H1 (cell line): ENCODE measurements around the gene TMED4. TPM values are rescaled to one million over a fixed set of nuclear protein-coding genes. Genes with fewer than 3 reads are reported as not detected.

Experiments
- ATF3 ChIP-seq: IDR thresholded peaks from 2 replicates; pipeline ENCODE4 v1.6.1; 2011; ENCODE audit warnings: low read depth, mild to moderate bottlenecking, low read length; ENCODE audit not compliant: insufficient read depth
- BACH1 ChIP-seq: IDR thresholded peaks from 2 replicates; pipeline ENCODE4 v1.6.1; 2012; ENCODE audit warnings: low read length, improper control_type of control experiment
- BCL11A ChIP-seq, 2 experiments: IDR thresholded peaks; one replicate each; pipeline ENCODE4 v1.6.1; 2011; ENCODE audit warnings: low read depth in 2 of 2, low read length in 2 of 2, mild to moderate bottlenecking in 2 of 2
- CBX5 ChIP-seq: fragments of 300-800, 300-1000 bp; sonication (generic); IDR thresholded peaks from 2 replicates; pipeline ENCODE4 v1.7.1; 2016; ENCODE audit warnings: antibody characterized with exemption, low read length, low read depth
- CEBPB ChIP-seq: IDR thresholded peaks from 2 replicates; pipeline ENCODE4 v1.6.1; 2012; ENCODE audit warnings: low read depth, low read length
- CHD2 ChIP-seq: IDR thresholded peaks from 2 replicates; pipeline ENCODE4 v1.6.1; 2012; ENCODE audit warnings: low read length, improper control_type of control experiment
- EZH2 ChIP-seq: fragments of 200-600 bp; sonication (generic); IDR thresholded peaks from 2 replicates; pipeline ENCODE4 v1.7.1; 2012; ENCODE audit warnings: low read depth, mild to moderate bottlenecking, moderate library complexity, low read length, inconsistent platforms; ENCODE audit not compliant: severe bottlenecking
- FOSL1 ChIP-seq: IDR thresholded peaks from 2 replicates; pipeline ENCODE4 v1.6.1; 2011; ENCODE audit warnings: mild to moderate bottlenecking, low read depth, low read length, moderate library complexity; ENCODE audit not compliant: insufficient read depth
- GABPA ChIP-seq: IDR thresholded peaks from 2 replicates; pipeline ENCODE4 v1.6.1; 2011; ENCODE audit warnings: mild to moderate bottlenecking, low read length, moderate library complexity, borderline replicate concordance; ENCODE audit not compliant: insufficient read depth
- HDAC6 ChIP-seq: IDR thresholded peaks from one replicate; pipeline ENCODE4 v1.7.1; 2012; ENCODE audit warnings: low read depth, mild to moderate bottlenecking, inconsistent platforms, low read length, moderate library complexity
- JUND ChIP-seq: IDR thresholded peaks from 2 replicates; pipeline ENCODE4 v1.6.1; 2011; ENCODE audit warnings: mild to moderate bottlenecking, improper control_type of control experiment, low read length
- NANOG ChIP-seq: IDR thresholded peaks from 2 replicates; pipeline ENCODE4 v1.6.1; 2011; ENCODE audit warnings: low read length, low read depth, mild to moderate bottlenecking, inconsistent platforms; ENCODE audit not compliant: insufficient read depth, poor library complexity, severe bottlenecking
- NRF1 ChIP-seq: IDR thresholded peaks from 2 replicates; pipeline ENCODE4 v1.6.1; 2011; ENCODE audit warnings: mild to moderate bottlenecking, low read depth, low read length, improper control_type of control experiment
- PHF8 ChIP-seq: fragments of 200-600 bp; sonication (generic); conservative IDR thresholded peaks from 2 replicates; pipeline ENCODE4 v1.7.1; 2012; ENCODE audit warnings: low read depth, mild to moderate bottlenecking, inconsistent platforms, low read length, moderate library complexity
- RAD21 ChIP-seq, 2 experiments: IDR thresholded peaks in 1 of 2; conservative IDR thresholded peaks in 1 of 2; 2 replicates each; pipeline ENCODE4 v1.6.1; 2011; ENCODE audit warnings: low read depth in 2 of 2, low read length in 2 of 2, improper control_type of control experiment in 1 of 2, inconsistent platforms in 1 of 2, mild to moderate bottlenecking in 1 of 2, moderate library complexity in 1 of 2
- RFX5 ChIP-seq: IDR thresholded peaks from 2 replicates; pipeline ENCODE4 v1.6.1; 2011; ENCODE audit warnings: low read depth, low read length, improper control_type of control experiment, borderline replicate concordance
- RXRA ChIP-seq: IDR thresholded peaks from 2 replicates; pipeline ENCODE4 v1.6.1; 2011; ENCODE audit warnings: low read depth, mild to moderate bottlenecking, low read length, moderate library complexity; ENCODE audit not compliant: insufficient read depth
- SAP30 ChIP-seq: fragments of 300-600 bp; sonication (generic); IDR thresholded peaks from 2 replicates; pipeline ENCODE4 v1.7.1; 2012; ENCODE audit warnings: low read length, moderate library complexity, mild to moderate bottlenecking, inconsistent platforms; ENCODE audit not compliant: insufficient read depth, insufficient replicate concordance
- SIN3A ChIP-seq, 2 experiments: IDR thresholded peaks in 1 of 2; conservative IDR thresholded peaks in 1 of 2; 2 replicates each; pipeline ENCODE4 v1.6.1; 2011 to 2012; ENCODE audit warnings: low read length in 2 of 2, improper control_type of control experiment in 1 of 2, low read depth in 1 of 2, mild to moderate bottlenecking in 1 of 2
- SP1 ChIP-seq: IDR thresholded peaks from 2 replicates; pipeline ENCODE4 v1.6.1; 2011; ENCODE audit warnings: low read depth, low read length
- SP2 ChIP-seq: IDR thresholded peaks from 2 replicates; pipeline ENCODE4 v1.6.1; 2012; ENCODE audit warnings: mild to moderate bottlenecking, low read length, inconsistent platforms
- TBP ChIP-seq: IDR thresholded peaks from 2 replicates; pipeline ENCODE4 v1.6.1; 2011; ENCODE audit warnings: low read depth, low read length, improper control_type of control experiment
- TCF12 ChIP-seq: IDR thresholded peaks from 2 replicates; pipeline ENCODE4 v1.6.1; 2011; ENCODE audit warnings: low read depth, mild to moderate bottlenecking, low read length
- polyA plus RNA-seq, 7 experiments: library from polyadenylated mRNA; depleted of rRNA in 3 of 7; stranded (reverse) in 5 of 7; unstranded in 2 of 7; fragments of >200 nt in 5 of 7; fragments of 200-250 nt in 2 of 7; gene quantifications; 1 replicate in 5 of 7; 2 replicates in 1 of 7; 4 replicates in 1 of 7; pipeline versions ENCODE4 v1.2.1 to v1.2.3, GENCODE V29; 2011 to 2013; ENCODE audit warnings: missing spikeins in 2 of 7, mixed read lengths in 2 of 7
- total RNA-seq: library from RNA; stranded (reverse); fragmentation: NEBNext Ultra II Directional; extraction: Animal tissue kit (Norgen Biotek cat#: 25700); gene quantifications from 2 replicates; pipeline ENCODE4 v1.2.1, GENCODE V29; 2021

TMED4 gene
- total and polyA plus RNA-seq, 2 of the 8 experiments (the other 6 are each of a cell fraction or from before 2014, with no cell fraction given), result 44.9 to 76.7 TPM

GRCh38 chr7:44606341-44607140 lies 24.5 kb upstream of the TMED4 start, which contains the start of gene OGDH (continued):
- TF ChIP-seq SAP30 (peak; percentile 99), BCL11A (IDR thresholded peaks at IDR 0.05; ENCODE audit: low read depth in 2 of 2, low read length in 2 of 2) (no peak), CBX5 (no peak), NANOG (no peak), GABPA (no peak), PHF8 (peak; percentile 98), RAD21 (IDR thresholded peaks at IDR 0.05 in 1 of 2, conservative IDR thresholded peaks at IDR 0.05 in 1 of 2; ENCODE audit: low read depth in 2 of 2, low read length in 2 of 2) (no peak), RFX5 (peak; percentile 13; the same call in 1 of the 2 replicates), TCF12 (peak; percentile 67; the same call in 1 of the 2 replicates), NRF1 (no peak), SIN3A (conservative IDR thresholded peaks at IDR 0.05 in 1 of 2, IDR thresholded peaks at IDR 0.05 in 1 of 2; ENCODE audit: low read depth in 1 of 2, low read length in 2 of 2) (peak; percentile 98 to 100), SP2 (peak; percentile 65), RXRA (no peak), HDAC6 (no peak), CEBPB (no peak), CHD2 (peak; percentile 82), EZH2 (no peak), BACH1 (no peak; the same call in 1 of the 2 replicates), FOSL1 (no peak), TBP (peak; percentile 54), ATF3 (peak; percentile 80), JUND (peak; percentile 74), SP1 (peak; percentile 93)
